Measurements from ENCODE around the gene UBE4B. TPM values are rescaled to one million over a fixed set of nuclear protein-coding genes. Genes with fewer than 3 reads are reported as not detected.
A peak's percentile ranks its signal among the peaks of the same experiment; 100 is the strongest.
"Not testable (repeated sequence)": the region's sequence is repeated elsewhere in the genome, so short reads cannot be mapped to it uniquely, and the experiment has no call there.

UBE4B gene
- total and polyA plus RNA-seq, 8 donors, result 38.0 to 54.1 (median 48.3) TPM

DNA sequence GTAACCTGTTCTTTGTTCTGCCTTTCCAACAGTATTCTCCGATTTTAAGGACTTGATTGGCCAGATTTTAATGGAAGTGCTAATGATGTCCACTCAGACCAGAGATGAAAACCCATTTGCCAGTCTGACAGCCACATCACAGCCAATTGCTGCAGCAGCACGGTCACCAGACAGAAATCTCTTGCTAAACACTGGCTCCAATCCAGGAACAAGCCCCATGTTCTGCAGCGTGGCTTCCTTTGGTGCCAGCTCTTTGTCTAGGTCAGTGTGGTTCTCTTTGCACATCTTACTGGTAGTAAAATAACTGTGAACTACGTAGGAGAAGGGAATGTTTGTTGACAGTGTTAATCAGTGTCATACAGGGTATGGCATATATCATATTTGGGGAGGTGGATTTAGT, 72.7 kb downstream of the UBE4B start:
- no peaks in the 10 kb centered on the region for H3K27me3 ChIP-seq
- no peak overlapping the region for H3K27ac ChIP-seq
- H3K36me3 ChIP-seq, result peaks cover 0 to 73% of the 10 kb centered on the region in 2 donors
- H3K4me1 ChIP-seq, result peaks cover 7 to 12% of the 10 kb centered on the region in 2 donors
- TF ChIP-seq CTCF (IDR thresholded peaks at IDR 0.05), result no peak
- H3K9me3 ChIP-seq, result no peaks in the 10 kb centered on the region
- no peak overlapping the region for H3K4me3 ChIP-seq
- intact Hi-C loops (cut with DNase I), result no loop called here
- ATAC-seq (no peak), DNase-seq (no peak)

DNA sequence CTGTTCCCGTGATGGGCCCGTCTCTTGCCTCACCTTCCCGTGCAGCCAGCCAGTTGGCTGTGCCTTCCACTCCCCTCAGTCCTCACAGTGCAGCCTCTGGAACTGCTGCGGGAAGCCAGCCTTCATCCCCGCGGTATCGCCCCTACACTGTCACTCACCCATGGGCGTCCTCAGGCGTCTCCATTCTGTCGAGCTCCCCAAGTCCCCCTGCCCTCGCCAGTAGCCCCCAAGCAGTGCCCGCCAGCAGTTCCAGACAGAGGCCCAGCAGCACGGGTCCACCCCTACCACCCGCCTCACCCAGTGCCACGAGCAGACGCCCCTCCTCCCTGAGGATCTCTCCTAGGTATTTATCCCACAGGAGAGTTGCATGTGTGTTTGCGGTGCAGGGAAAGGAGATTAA, 73.5 kb downstream of the UBE4B start:
- no peak for TF ChIP-seq CTCF (IDR thresholded peaks at IDR 0.05)
- Histone ChIP-seq H3K27ac (no peak overlapping the region), H3K4me3 (no peak overlapping the region), H3K27me3 (no peaks in the 10 kb centered on the region), H3K9me3 (no peaks in the 10 kb centered on the region), H3K36me3 (peaks cover 0 to 67% of the 10 kb centered on the region in 2 donors), H3K4me1 (peaks cover 7 to 12% of the 10 kb centered on the region in 2 donors)
- intact Hi-C loops (cut with DNase I), result no loop called here
- ATAC-seq (no peak), DNase-seq (no peak)

DNA sequence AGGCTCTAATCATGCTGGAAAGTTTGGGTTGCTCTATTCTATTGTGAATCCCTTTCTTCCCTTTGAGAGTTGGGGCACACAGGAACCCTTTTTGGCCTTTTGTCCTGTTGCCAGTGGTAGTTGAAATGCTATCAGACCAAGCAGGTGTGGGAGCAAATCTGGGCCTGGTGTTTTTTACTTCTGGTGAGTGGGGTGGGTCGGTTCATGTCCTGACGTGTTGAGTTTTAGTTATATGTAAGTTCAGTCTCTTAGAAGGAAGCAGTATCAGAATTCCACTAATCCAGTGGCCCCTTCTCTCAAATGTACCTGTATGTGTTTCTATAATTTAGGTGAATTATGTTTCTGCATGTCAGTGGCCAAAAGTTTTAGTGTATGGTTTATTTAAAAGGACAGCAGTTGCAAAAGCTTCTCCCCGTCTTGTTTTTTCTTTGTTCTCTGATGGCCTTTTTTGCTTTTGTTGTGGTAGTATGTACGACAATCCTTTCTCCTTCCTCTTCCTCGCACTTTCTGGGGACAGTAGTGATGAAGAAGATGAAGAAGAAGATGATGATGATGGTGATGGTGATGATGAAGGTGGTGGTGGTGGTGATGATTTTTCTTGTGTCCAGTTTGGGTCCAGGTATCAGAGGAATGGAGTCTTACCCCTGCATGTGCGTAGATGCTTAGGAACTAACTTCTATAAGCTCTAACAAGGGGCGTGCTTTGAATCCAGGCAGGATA, 74.2 kb downstream of the UBE4B start:
- no peaks in the 10 kb centered on the region for H3K27me3 ChIP-seq
- DNase-seq, result no peak
- intact Hi-C loops (cut with DNase I), result no loop called here
- H3K36me3 ChIP-seq, result peaks cover 0 to 62% of the 10 kb centered on the region in 2 donors
- no peaks in the 10 kb centered on the region for H3K9me3 ChIP-seq
- H3K4me1 ChIP-seq, result peaks cover 7 to 12% of the 10 kb centered on the region in 2 donors
- TF ChIP-seq CTCF (IDR thresholded peaks at IDR 0.05), result no peak
- ATAC-seq, result no peak
- H3K4me3 ChIP-seq, result no peak overlapping the region
- no peak overlapping the region for H3K27ac ChIP-seq

- DNase-seq, result peak in 2 of 4 donors; percentile 52 to 89
- intact Hi-C loops (cut with DNase I); H3K4me3 ChIP-seq; ATAC-seq; H3K9me3 ChIP-seq; H3K27me3 ChIP-seq: not testable (repeated sequence)
- H3K4me1 ChIP-seq, result peaks cover 7 to 12% of the 10 kb centered on the region in 2 donors
- peak overlapping the region in 1 of 2 donors; percentile 65 for H3K27ac ChIP-seq
- peaks cover 0 to 57% of the 10 kb centered on the region in 2 donors for H3K36me3 ChIP-seq
These were observed 74.7 kb downstream of the UBE4B start for GRCh38 chr1:10107476-10107847.

DNA sequence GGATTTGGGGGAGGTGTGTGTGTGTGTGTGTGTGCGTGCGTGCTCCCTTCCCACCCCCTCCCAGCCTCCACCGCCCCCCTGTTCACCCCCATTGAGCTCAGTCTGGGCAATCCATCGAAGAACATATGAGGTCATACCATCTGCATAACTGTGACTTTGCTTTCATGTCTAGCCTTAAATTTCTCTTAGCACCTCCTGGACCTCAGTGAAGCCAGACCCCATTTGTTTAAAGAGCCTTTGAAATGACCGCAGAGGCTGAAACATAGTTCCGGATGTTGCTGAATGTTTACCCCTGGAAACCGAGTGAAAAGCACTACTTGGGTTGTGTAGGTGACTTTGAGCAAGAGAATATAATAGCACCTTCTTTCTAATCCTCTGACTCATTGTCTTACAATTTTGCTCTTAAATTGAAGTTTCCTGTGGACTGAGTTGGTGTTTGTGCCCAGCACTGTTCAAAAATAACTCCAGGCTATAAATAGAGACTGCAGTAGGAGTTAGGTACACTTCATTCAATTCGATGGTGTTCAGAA, 75.4 kb downstream of the UBE4B start:
- H3K9me3 ChIP-seq, result no peaks in the 10 kb centered on the region
- no peak for TF ChIP-seq CTCF (IDR thresholded peaks at IDR 0.05)
- no peak overlapping the region for H3K4me3 ChIP-seq
- DNase-seq (no peak), ATAC-seq (peak; percentile 91)
- intact Hi-C loops (cut with DNase I), result no loop called here
- H3K27ac ChIP-seq, result peak overlapping the region in 1 of 2 donors; percentile 65
- H3K4me1 ChIP-seq, result peaks cover 7 to 12% of the 10 kb centered on the region in 2 donors
- no peaks in the 10 kb centered on the region for H3K27me3 ChIP-seq
- peaks cover 0 to 53% of the 10 kb centered on the region in 2 donors for H3K36me3 ChIP-seq
